ENCODE results near the gene SIM2. TPM values are rescaled to one million over a fixed set of nuclear protein-coding genes. Genes with fewer than 3 reads are reported as not detected.

The SIM2 gene
- total RNA-seq, 4 donors from 2014 or later, result 1.2 TPM; not detected in 3

GRCh38 chr21:36756527-36756926, 57.6 kb downstream of the SIM2 start:
- no peaks in the 10 kb centered on the region for H3K9me3 ChIP-seq
- H3K27ac ChIP-seq, result no peak overlapping the region
- no peak for DNase-seq (ENCODE audit: low spot score in 2 of 2)
- H3K4me1 ChIP-seq, result no peaks in the 10 kb centered on the region
- no peaks in the 10 kb centered on the region for H3K27me3 ChIP-seq
- H3K4me3 ChIP-seq, result no peak overlapping the region
- 79% methylated on average over 7 of the region's 7 CpGs for WGBS
- TF ChIP-seq POLR2A (IDR thresholded peaks at IDR 0.05) (no peak), CTCF (IDR thresholded peaks at IDR 0.05) (no peak), POLR2AphosphoS5 (IDR thresholded peaks at IDR 0.05) (no peak), EP300 (IDR thresholded peaks at IDR 0.05) (no peak)
- H3K36me3 ChIP-seq, result peaks cover 8% of the 10 kb centered on the region

- Histone ChIP-seq H3K27ac (no peak overlapping the region), H3K4me1 (no peaks in the 10 kb centered on the region), H3K27me3 (no peaks in the 10 kb centered on the region), H3K9me3 (no peaks in the 10 kb centered on the region), H3K4me3 (no peak overlapping the region), H3K36me3 (peaks cover 8% of the 10 kb centered on the region)
- DNase-seq (ENCODE audit: low spot score in 2 of 2), result no peak
- 97% methylated on average over 6 of the region's 6 CpGs for WGBS
- TF ChIP-seq CTCF (IDR thresholded peaks at IDR 0.05) (no peak), POLR2AphosphoS5 (IDR thresholded peaks at IDR 0.05) (no peak), POLR2A (IDR thresholded peaks at IDR 0.05) (no peak), EP300 (IDR thresholded peaks at IDR 0.05) (no peak)
These were observed 58.3 kb downstream of the SIM2 start for GRCh38 chr21:36757196-36757595.

- no peak for DNase-seq (ENCODE audit: low spot score in 2 of 2)
These were observed 60.6 kb downstream of the SIM2 start for GRCh38 chr21:36759348-36760083.

GRCh38 chr21:36761685-36762084, 62.8 kb downstream of the SIM2 start:
- Histone ChIP-seq H3K27me3 (no peaks in the 10 kb centered on the region), H3K4me3 (no peak overlapping the region), H3K4me1 (no peaks in the 10 kb centered on the region), H3K36me3 (peaks cover 4% of the 10 kb centered on the region), H3K9me3 (no peaks in the 10 kb centered on the region), H3K27ac (no peak overlapping the region)
- 93% methylated on average over 9 of the region's 11 CpGs for WGBS
- DNase-seq (ENCODE audit: low spot score in 2 of 2), result no peak
- TF ChIP-seq POLR2AphosphoS5 (IDR thresholded peaks at IDR 0.05) (no peak), POLR2A (IDR thresholded peaks at IDR 0.05) (no peak), EP300 (IDR thresholded peaks at IDR 0.05) (no peak), CTCF (IDR thresholded peaks at IDR 0.05) (no peak)

More at GRCh38 chr21:36759348-36760083, 60.6 kb downstream of the SIM2 start:
- Histone ChIP-seq H3K27ac (no peak overlapping the region), H3K4me1 (no peaks in the 10 kb centered on the region), H3K9me3 (no peaks in the 10 kb centered on the region), H3K36me3 (peaks cover 8% of the 10 kb centered on the region), H3K27me3 (no peaks in the 10 kb centered on the region), H3K4me3 (no peak overlapping the region)
- TF ChIP-seq CTCF (IDR thresholded peaks at IDR 0.05) (no peak), EP300 (IDR thresholded peaks at IDR 0.05) (no peak), POLR2AphosphoS5 (IDR thresholded peaks at IDR 0.05) (no peak), POLR2A (IDR thresholded peaks at IDR 0.05) (no peak)
- 82% methylated on average over 12 of the region's 12 CpGs for WGBS

GRCh38 chr21:36762642-36763041, 63.7 kb downstream of the SIM2 start:
- H3K4me1 ChIP-seq, result no peaks in the 10 kb centered on the region
- WGBS, result 94% methylated on average over 9 of the region's 9 CpGs
- H3K9me3 ChIP-seq, result no peaks in the 10 kb centered on the region
- no peak overlapping the region for H3K27ac ChIP-seq
- H3K4me3 ChIP-seq, result no peak overlapping the region
- TF ChIP-seq CTCF (IDR thresholded peaks at IDR 0.05), result no peak
- TF ChIP-seq POLR2AphosphoS5 (IDR thresholded peaks at IDR 0.05), result no peak
- no peak for TF ChIP-seq POLR2A (IDR thresholded peaks at IDR 0.05)
- TF ChIP-seq EP300 (IDR thresholded peaks at IDR 0.05), result no peak
- H3K27me3 ChIP-seq, result no peaks in the 10 kb centered on the region
- DNase-seq (ENCODE audit: low spot score in 2 of 2), result no peak
- H3K36me3 ChIP-seq, result peaks cover 4% of the 10 kb centered on the region

Measured in suprapubic skin (tissue), 4 donors.